HS-27A (cell line): ENCODE results near the gene SIAH1.
"Not testable (repeated sequence)": the region's sequence is repeated elsewhere in the genome, so short reads cannot be mapped to it uniquely, and the experiment has no call there.

Source experiments
- DNase-seq: peaks from one replicate; pipeline ENCODE4 v3.0.0-alpha.2; 2012; ENCODE audit warnings: low read depth, missing footprints

The SIAH1 gene

GRCh38 chr16:48366165-48367093, 18.8 kb downstream of the SIAH1 start:
- no peak for DNase-seq

GRCh38 chr16:48365601-48366164, 19.5 kb downstream of the SIAH1 start:
- peak; percentile 59 for DNase-seq

DNA sequence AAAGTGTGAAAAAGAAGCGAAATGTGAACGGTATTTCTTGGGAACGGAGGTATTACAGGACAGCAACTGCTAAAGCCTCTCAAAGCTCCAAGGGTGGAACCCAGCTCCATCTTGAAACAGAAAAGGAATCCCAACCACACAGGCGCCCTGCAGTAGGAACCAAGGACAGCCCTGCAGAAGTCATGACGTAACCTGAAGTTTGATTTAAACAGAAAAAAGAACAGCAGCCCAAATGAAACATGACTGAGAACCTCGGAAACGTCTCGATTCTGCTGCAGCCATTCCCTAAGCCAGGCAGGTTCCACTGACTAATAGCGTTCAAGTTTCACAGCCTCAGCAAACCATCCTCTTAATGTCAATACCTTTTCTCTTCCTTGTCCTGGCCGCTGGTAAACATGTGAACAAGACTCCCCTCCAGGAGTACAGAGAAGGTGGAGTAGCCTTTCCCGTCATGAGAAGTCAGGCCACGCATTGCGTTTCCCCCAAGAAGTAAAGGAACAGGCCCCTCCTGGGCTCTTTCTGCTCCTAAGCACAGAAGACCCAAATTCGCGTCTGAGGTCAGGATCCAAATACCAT, 20.1 kb downstream of the SIAH1 start:
- no peak for DNase-seq

GRCh38 chr16:48361540-48362144, 23.6 kb downstream of the SIAH1 start:
- no peak for DNase-seq

DNA sequence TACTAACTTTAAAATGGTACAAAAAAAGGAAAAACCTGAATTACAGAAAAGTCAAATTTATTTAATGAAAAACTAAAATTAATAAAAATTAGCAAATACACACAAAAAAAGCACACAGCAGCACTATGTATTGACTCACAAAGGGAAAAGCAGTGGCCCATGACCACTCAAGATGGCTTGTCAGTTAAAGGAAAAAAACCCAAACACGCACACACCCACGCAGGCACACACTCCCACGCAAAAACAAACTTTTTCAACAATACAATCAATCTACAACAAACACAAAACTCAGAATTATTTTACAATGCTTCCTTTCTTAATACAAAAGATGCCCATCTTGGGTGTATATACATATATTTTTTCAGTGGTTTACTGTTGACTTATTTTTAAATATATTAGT, 24.2 kb downstream of the SIAH1 start:
- no peak for DNase-seq

DNA sequence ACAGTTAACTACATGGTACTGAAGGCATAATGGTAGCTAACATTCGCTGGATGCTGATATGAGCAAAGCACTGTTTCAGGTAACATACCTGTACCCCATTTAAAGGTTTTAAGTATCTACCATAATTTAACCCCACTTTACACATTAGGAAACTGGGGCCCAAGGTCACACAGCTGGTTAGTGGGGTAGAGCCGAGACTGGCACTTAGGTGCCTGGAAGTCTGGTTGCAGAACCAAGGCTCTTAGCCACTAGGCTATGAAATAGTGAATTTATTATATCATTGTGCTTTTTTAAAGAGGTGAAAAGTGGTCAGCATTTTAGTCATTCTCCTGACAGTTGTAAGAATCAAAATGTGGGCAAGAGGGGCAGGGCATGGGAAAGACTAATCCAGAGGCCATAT, 25.2 kb downstream of the SIAH1 start:
- DNase-seq, result no peak

GRCh38 chr16:48358419-48358818, 26.8 kb downstream of the SIAH1 start:
- DNase-seq, result no peak

DNA sequence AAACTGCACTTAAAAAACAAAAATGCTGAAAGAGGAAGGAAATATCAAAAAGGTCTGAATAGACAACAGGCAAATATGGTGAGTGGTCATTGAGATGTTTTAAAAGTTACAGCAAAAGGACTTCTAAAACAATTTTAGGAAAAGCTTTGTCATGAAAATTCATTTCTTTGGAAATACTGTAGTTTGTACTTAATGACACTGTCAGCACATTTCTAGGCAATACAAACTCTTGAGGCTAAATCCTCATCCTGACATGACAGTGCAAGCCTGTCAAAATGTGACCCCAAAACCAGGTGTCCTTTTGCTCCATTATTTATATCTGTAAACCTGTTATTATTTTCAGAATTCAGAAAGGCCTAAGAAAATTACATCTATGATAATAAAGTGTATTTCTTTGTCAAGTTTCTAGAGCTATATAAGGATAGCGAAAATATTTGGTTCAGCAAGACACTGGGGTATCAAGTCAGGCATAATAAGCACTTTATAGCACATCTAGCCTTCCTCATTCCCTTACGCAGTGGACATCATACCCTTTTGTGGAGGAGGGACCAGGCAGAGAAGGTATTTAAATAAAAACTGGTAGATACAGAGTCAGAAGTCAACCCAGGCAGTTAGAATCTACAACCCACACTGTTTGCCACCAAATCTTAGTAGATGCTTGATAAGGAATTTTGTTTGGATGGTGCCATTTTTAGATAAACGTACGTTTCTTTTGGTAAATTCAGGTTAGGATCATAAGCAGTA, 28.4 kb downstream of the SIAH1 start:
- DNase-seq, result no peak

- DNase-seq, result no peak
Measured at GRCh38 chr16:48354877-48355855, 30.0 kb downstream of the SIAH1 start.

DNA sequence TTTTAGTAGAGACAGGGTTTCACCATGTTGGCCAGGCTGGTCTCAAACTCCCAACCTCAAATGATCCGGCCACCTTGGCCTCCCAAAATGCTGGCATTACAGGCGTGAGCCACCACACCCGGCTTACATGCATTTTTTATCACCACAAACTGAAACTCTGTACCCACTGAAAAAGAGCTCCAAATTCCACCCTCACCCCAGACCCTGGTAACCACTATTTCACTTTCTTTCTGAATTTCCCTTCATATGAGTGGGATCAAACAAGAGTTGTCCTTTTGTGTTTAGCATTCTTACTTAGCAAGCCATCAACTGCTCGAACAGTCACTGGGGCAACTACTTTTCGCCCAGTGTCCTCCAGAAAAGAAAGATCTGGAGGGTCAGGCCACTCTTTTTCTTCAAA, 30.8 kb downstream of the SIAH1 start:
- not testable (repeated sequence) for DNase-seq

DNA sequence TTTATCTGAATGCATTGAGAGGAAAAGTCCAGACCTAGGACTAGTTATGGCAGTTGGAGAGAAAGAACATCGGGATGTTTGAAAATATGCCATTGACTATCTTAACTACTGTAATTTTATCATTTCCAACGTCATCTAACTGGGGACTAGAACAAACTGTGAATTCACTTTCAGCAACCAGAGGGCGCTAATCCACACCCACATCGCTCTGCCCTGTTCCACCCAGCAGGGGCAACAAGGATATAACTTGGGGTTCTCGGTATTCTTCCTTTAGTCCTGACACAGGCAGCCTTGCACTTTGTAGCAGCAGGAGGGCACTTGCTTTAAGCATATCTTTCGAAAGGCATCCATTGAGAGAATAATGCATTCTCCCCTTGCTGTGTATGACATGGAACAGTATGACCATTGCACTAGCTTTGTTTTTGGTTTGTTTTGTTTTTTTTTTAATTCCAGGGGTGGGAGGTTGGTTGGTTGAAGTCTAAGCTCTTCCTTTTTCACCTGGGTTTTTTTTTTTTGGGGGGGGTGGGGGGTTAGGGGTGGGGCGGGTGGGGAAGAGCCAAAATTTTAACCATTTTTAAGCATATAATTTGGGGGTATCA, 31.5 kb downstream of the SIAH1 start:
- DNase-seq, result peak; percentile 43

DNA sequence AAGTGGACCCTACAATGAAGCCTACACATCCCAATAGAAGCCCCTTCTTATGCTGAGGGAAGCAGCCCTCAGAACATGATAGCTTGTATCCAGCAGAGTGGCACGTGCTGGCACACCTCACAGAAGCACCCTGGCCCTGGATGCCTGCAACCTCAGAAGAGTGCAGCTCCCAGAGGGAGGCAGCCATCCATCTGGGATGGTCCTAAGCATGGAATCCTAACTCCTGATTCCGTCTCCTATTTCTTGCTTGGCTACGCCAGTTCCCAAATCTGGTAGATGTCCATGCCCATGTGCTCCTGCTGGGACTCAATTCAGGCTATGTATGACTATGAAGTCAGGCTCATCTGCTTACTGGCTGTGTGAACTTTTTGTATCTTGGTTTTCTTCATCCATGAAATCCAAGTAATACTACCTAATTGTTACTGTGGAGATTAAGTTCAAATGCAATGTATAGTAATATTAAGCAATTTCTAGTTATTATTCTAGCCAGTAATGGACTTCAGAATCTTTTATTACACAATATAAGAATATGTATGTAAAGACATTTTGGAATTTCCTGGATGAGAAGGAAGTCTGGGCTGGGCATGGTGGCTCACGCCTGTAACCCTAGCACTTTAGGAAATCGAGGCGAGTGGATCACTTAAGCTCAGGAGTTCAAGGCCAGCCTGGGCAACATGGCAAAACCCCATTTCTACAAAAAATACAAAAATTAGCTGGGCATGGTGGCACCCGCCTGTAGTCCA, 32.4 kb downstream of the SIAH1 start:
- no peak for DNase-seq

- DNase-seq, result no peak
Measured at GRCh38 chr16:48350736-48351135, 34.5 kb downstream of the SIAH1 start.

DNA sequence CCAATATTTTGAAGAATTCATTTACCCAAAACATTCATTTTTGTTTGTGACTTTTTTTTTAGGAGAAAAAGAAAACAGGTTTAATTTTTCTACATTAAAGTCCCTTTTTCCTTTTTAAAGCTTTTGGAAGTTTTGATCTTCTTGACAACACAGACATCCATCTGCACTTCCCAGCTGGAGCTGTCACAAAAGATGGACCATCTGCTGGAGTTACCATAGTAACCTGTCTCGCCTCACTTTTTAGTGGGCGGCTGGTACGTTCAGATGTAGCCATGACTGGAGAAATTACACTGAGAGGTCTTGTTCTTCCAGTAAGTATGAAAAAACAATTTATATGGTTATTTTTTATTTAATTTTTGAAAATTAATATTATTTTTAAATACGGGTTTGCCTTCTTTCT, 37.2 kb downstream of the SIAH1 start:
- no peak for DNase-seq

DNA sequence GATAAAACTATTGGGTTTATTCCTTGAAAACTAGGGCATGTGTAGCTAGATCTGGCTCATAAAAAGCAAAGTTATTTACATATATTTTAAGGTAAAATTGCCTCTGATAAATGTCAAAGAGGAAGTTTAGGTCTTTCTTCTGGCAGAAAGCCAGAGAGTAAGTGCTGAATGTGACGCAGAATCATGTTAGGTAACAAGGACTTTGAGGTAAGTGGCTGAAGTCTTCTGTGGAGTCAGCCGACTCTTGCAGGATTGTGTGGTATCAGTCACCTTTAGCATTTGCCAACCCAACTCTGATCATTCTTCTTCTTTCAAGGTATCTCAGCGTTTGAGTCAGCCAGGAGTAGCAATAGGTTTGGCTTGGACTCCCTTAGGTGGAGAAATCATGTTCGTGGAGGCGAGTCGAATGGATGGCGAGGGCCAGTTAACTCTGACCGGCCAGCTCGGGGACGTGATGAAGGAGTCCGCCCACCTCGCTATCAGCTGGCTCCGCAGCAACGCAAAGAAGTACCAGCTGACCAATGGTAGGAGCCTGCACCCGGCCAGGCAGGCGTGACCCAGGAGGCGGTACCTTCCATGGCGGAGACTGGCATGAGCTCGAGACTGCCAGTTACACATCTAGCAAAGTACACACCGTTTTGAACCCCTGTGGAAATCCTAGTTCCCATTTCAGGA, 37.9 kb downstream of the SIAH1 start:
- DNase-seq, result no peak

GRCh38 chr16:48342591-48342990, 42.6 kb downstream of the SIAH1 start:
- DNase-seq, result no peak

DNA sequence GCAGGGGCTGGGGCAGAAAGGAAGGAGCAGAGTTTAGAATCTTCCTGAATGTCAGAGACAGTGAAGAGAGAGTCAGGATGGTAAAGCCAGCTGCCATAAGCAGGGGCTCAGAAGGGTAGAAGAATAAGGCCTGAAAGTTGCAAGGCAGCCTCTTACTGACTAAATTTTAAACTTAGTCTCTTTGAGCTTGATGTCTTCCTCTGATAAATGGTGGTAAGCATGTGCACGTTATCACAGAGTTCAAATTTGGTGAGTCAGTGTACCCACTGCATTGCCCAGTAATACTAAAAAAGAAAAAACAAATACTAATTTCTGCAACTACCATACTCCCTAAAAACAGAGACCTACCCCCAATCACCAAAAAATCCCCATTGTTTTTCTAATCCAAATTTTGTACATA, 45.2 kb downstream of the SIAH1 start:
- no peak for DNase-seq

- no peak for DNase-seq
Measured at GRCh38 chr16:48335961-48336360, 49.3 kb downstream of the SIAH1 start.

DNA sequence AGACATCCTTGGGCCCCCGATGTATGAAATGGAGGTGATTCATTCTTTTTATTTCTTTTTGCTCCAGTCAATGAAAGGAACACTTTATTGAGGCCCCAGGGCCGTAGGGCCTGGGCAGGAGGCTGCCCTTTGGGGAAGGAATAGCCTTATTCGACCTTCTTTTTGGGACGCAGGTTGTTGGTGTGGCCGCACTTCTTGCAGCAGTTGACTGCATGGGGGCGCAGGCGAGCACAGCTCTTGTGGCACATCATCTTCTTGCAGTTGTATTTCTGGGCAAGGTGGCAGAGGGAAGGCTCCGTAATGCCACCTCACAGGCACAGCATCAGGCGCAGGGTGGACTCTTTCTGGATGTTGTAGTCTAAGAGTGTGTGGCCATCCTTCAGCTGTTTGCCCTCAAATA, 50.9 kb downstream of the SIAH1 start:
- DNase-seq, result no peak
